SKM-1 treated with dmso at 0.1 percent for 144 hours (cell line): Measurements from ENCODE around the gene TMEM138.

Experiments used
- DNase-seq: peaks from one replicate; lab custom pipeline; 2025; ENCODE audit not compliant: unreplicated experiment; lab: John Stamatoyannopoulos, UW

The TMEM138 gene

DNA sequence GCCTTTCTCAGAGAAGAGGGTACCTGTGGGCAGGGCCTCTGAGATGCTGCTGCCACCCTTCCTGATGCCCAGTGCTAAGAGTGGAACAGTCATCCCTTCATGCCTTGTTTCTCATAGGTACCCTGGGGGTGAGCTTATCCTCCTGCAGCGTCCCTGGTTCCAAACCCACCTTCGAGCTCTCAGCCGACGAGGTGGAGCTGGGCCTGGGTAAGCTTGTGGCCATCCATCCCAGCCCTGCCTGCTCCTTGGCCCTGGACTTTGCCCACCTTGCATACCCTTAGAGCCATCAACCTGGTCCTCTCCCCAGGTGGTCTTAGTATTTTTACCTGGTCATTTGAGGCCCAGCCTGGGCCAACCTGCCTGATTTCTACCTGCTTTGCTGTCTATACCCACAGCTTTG lies 20.5 kb upstream of the TMEM138 start:
- no peak for DNase-seq

- no peak for DNase-seq
Observed at GRCh38 chr11:61342207-61342803, 19.9 kb upstream of the TMEM138 start.

DNA sequence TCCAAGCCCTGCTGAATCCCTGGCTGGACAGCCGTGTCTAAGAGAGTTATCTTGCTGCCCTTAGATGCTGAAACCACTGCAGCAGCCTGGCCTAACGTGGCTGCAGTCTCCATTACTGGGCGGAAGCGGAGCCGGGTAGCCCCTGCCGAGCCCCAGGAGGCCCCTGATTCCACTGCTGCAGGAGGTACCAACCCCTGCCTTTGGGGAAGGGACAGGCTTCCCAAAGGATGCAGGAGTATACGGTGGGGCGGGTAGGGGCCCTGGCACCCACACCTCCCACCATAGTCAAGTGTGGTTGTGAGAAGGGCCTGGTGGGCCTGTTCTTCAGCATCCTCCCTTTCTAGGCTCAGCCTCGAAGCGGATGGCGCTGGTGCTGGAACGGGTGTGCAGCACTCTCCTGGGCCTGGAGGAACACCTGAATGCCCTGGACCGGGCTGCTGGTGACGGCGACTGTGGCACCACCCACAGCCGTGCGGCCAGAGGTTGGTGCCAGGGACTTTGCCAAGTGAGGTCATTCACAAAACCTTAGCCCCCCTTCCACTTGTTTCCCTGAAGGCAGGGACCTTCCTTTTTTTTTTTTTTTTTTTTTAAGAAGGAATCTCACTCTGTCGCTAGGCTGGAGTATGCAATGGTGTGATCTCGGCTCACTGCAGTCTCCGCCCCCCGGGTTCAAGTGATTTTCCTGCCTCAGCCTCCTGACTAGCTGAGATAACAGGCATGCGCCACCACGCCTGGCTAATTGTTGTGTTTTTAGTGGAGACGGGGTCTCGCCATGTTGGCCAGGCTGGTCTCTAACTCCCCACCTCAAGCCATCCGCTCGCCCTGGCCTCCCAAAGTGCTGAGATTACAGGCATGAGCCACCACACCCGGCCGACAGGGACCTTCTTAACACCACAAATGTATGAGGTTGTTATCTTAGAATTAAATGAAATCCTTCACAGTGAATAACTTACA lies 18.1 kb upstream of the TMEM138 start:
- no peak for DNase-seq

GRCh38 chr11:61345170-61345610 lies 17.0 kb upstream of the TMEM138 start:
- no peak for DNase-seq

DNA sequence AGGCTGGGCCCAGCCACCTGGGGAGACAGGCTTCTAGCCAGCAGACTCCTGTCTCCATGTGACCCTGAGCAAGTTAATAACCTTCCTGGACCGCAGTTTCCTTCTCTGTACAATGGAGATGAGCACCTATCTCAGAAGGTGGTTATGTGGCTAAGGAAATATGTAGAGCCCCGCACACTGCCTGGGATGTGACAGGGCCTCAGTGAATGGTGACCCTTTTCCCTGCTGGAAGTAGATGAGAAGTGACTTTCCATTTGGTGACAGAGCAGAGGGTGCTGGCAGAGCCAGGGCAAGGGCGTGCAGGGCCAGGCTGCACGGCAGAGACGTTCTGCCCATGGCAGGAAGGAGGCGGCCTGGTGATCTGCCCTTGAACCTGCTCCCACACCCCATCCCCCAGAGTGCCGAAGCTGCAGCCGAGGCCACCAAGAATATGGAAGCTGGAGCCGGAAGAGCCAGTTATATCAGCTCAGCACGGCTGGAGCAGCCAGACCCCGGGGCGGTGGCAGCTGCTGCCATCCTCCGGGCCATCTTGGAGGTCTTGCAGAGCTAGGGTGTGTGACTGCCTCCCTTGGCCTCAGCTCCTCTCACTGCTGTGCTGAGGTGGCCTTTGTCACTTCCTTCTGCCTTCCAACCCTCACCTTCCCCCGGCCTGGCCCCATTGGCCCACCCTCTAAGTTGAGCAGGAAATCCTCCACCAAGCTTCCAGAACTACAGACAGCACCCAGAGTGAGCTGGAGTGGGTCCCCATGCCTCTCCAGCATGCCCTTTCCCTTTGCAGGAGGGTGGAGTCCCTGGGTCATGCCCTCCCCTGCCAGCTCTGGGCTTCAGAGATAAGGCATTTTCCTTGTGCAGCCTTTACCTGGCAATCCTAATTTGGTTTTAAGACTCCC lies 16.0 kb upstream of the TMEM138 start:
- no peak for DNase-seq

GRCh38 chr11:61347916-61348461 lies 14.2 kb upstream of the TMEM138 start:
- peak; percentile 44 for DNase-seq

DNA sequence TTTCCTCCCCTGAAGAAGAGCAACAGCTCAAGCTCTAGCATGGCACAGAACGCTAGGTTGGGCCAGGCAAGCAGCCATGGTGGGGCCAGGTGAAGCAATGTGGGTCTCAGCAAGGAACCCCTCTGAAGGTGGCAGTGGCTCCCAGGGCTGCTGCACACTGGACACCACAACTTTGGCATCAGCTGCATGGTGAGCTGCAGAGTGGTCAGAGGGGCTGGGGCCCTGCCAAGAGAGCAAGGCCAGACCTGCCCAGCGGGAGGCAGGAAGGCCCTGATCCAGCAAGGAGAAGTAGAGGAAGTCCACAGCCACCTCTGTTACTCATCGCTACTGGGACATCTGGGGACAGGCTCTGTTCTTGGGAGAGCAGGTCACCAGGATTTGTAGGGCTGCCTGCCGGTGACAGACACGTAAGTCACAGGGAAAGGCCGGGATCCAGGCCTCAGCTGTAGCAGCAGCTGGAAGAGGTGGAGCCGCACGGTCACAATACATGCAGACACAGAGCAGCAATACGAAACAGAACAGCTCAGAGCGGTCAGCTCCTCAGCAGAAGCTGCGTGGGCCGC lies 12.9 kb upstream of the TMEM138 start:
- DNase-seq, result no peak

DNA sequence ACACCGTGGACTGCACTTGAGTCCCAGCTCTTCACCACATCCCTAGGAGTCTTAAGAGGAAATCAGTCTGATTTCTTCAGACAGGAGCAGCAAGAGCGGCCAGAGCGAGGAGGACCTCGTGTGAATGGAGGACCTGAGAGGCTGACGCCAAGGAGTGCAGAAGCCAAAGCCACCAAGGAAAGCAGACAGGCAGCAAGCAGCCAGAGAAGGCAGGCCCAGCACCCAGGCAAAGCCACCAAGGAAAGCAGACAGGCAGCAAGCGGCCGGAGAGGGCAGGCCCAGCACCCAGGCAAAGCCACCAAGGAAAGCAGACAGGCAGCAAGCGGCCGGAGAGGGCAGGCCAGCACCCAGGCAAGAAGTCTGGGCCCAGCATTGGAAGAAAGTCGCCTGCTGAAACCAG lies 12.3 kb upstream of the TMEM138 start:
- no peak for DNase-seq

DNA sequence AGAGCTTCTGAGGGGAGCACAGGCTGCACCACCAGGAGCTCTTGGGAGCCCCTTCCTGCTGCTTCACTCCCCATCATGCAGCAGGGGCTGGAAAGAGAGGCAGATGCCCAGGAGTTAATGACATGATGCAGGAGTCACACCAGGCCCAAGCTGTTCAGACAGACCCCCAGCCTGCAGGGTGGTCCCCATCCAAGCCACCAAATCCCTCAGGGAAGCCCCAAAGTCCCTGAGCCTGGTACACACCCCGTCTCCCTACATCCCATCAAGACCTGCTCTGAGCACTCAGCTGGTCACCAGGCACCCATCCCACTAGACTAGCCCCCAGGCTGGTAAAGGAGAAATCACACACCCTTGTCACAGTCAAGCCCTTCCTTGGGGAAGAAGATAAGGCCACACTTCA lies 11.8 kb upstream of the TMEM138 start:
- no peak for DNase-seq

DNA sequence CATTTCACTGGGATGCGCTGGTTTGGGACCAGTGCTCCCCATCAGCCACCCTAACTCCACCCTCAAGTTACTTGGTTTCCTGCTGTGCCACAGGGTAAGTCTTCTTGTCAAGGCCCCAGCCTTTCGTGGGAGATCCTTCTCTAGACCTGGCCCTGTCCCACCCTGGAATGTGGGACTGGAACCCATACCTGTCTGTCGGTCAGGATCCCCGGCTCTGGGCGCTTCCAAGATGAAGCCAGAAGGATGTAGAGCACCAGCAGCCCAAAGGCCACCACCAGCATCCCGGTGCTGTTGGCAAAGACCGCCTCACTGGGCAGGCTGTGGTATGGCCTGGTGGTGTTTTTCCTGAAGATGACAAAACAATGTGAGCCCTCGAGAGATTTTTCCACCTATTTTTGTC lies 11.4 kb upstream of the TMEM138 start:
- no peak for DNase-seq

DNA sequence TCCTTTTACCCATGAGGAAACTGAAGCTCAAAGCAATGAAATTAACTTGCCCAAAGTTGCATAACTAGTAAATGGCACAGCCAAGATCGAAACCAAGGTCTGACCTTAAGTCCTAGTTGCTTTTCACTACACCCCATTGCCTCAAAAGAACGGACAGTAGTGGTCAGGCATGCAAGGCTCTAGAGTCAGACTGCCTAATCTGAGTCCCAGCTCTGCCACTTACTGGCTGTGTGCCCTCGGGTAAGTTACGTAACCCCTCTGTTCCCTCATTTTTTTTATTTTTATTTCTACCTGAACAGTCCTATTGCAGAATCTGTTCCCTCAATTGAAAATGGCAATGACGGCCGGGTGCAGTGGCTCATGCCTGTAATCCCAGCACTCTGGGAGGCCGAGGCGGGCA lies 10.1 kb upstream of the TMEM138 start:
- no peak for DNase-seq

DNA sequence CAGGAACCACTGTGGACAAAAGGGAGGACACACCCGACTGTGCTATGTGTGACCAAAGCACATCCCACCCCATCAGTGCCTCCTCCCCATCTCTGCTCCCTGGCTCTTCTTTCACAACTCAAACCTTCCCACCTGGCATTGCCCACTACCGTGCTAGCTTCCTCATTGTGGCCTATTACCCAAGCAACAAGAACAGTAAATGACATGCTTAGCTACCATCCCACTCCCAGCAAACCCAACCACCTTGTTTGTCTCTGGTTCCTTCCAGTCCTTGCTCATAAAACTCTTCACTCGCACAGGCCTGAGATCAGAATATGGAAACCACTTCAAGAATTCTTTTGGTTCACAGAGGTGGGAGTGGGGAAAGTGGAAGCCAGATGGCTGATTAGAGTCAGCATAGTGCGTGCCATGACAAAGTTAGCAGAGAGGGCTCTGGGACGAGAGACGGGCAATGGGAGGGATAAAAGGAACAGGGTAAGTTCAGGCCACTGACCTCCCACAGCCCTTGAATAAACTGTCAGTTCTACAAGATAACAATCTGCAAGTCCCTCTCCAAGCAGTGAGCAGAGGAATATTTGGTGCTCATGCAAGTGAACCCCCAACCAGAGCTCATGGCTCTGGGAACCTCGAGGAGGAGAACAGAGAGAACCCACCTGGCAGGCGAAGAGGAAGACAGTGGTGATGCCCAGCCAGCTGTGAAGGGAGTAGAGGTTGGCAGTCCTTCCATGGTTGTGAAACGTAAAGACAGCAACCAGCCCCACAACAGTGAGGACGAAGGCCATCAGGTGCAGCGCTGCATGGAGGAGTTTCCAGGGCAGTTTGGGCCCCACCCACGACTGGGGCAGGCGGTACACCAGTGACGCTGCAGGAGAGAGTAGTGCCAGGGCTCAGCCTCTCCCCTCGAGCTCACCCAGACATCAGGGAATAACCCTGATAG lies 8.8 kb upstream of the TMEM138 start:
- DNase-seq, result peak; percentile 26

GRCh38 chr11:61354208-61354607 lies 8.0 kb upstream of the TMEM138 start:
- no peak for DNase-seq

- DNase-seq, result no peak
Observed at GRCh38 chr11:61356706-61357105, 5.5 kb upstream of the TMEM138 start.

DNA sequence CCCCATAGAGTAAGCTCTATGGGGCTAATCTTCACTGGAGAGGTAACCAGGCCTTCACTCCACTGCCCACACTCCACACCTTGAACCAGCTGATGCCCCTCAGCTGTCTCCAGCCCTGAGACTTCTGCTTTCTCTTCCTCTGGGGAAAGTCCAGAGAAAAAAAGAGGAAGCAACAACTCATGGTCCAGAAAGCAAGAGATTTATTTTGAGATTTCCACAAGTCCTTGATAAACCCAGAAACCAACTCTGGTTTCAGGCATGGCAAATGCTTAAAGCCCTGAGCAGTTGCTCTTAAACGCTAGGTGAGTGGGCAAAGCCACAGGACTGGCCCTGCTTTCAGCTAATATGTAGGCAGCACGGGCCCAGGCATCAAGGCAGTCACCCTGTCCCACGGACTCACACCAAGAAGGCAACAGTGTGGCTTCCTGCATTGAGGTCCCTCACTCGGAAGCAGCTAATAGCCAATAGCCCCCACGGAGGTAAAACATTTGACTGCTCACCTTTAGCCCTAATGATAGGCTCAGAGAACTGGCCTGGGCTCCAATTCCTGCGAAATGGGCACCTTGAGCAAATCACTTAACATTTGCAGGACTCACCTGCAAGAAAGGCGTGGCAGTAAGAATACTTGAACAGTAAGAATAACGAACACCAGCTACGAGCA lies 4.8 kb upstream of the TMEM138 start:
- DNase-seq, result peak; percentile 79

- DNase-seq, result no peak
Observed at GRCh38 chr11:61357894-61358239, 4.3 kb upstream of the TMEM138 start.

GRCh38 chr11:61358566-61358965 lies 3.6 kb upstream of the TMEM138 start:
- DNase-seq, result no peak

- DNase-seq, result no peak
Observed at GRCh38 chr11:61359516-61359915, 2.7 kb upstream of the TMEM138 start.

DNA sequence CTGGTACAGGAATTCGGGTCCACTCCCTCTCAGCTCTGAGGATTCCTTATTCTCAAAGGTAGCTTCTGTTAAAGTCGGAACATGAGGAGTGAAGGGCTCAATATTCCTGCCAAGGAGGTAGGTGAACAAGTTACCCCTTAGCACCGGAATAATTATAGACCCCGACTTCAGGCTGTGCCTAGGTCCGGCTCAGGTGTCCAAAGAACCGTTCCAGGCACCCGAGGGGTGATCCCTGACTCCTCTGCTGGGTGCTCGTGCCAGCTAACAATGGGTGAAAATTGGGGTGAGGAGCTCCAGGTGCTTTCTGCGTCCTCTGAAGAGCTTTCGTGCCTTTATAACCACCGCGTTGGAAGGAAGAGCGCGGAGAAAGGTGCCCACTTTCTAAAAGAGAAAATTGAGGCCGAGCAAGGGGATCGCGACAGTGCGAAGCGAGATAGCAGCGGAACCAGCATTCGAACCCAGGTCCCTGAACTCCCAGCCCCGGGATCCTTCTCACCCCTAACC lies 885 bp upstream of the TMEM138 start:
- DNase-seq, result no peak
